IMR-90 (cell line): ENCODE data around the gene RET. TPM values are rescaled to one million over a fixed set of nuclear protein-coding genes. Genes with fewer than 3 reads are reported as not detected.

Experiments
- ATAC-seq: fragments of 200-7000 bp; cut with Tn5 transposase; 2 replicates; pipeline ENCODE4 v1.9.1; 2020; ENCODE audit warnings: low read depth, mild to moderate bottlenecking, moderate library complexity
- BruUV-seq: library from RNA; stranded (reverse); fragments of 400-500 nt; replicated peaks from 2 replicates; lab custom pipeline; 2021; lab: Mats Ljungman, UMichigan
- CTCF ChIA-PET: fragments of 300-600 bp; formaldehyde crosslinking; extraction: SDS; loops from one replicate; lab custom pipeline; 2021; ENCODE audit warnings: antibody characterized with exemption; lab: Yijun Ruan, JAX
- POLR2A ChIA-PET: fragments of 300-600 bp; sonication (Branson Sonifier 250); formaldehyde crosslinking; loops from one replicate; lab custom pipeline; 2022; ENCODE audit warnings: antibody characterized with exemption; ENCODE audit not compliant: unreplicated experiment; lab: Charles Lee
- DNase-seq: peaks from one replicate; pipeline ENCODE4 v3.0.0; 2013
- H2AFZ ChIP-seq: replicated peaks from 2 replicates; pipeline ENCODE3; 2013; ENCODE audit warnings: low read length, mild to moderate bottlenecking; ENCODE audit not compliant: poor library complexity
- H2AK5ac ChIP-seq: 2 replicates; pipeline ENCODE4 v1.6.1; 2013; ENCODE audit warnings: low read depth, low read length, inconsistent platforms
- H2AK9ac ChIP-seq: replicated peaks from 2 replicates; pipeline ENCODE3; 2013; ENCODE audit warnings: mild to moderate bottlenecking, low read depth, low read length, moderate library complexity; ENCODE audit not compliant: poor library complexity
- H2BK120ac ChIP-seq: 2 replicates; pipeline ENCODE4 v1.6.1; 2013; ENCODE audit warnings: low read depth, low read length, inconsistent platforms
- H2BK15ac ChIP-seq: 3 replicates; pipeline ENCODE4 v1.6.1; 2013; ENCODE audit warnings: low read depth, low read length, inconsistent platforms
- H2BK20ac ChIP-seq: 2 replicates; pipeline ENCODE4 v1.6.1; 2013; ENCODE audit warnings: low read depth, mild to moderate bottlenecking, inconsistent platforms, low read length, moderate library complexity
- H2BK5ac ChIP-seq: 2 replicates; pipeline ENCODE4 v1.6.1; 2013; ENCODE audit warnings: mild to moderate bottlenecking, low read depth, low read length, inconsistent platforms; ENCODE audit not compliant: poor library complexity, severe bottlenecking
- H3K14ac ChIP-seq: replicated peaks from 2 replicates; pipeline ENCODE4 v1.6.1; 2013; ENCODE audit warnings: low read depth, low read length, inconsistent platforms
- H3K18ac ChIP-seq: 2 replicates; pipeline ENCODE4 v1.6.1; 2013; ENCODE audit warnings: low read depth, low read length, control low read depth
- H3K23ac ChIP-seq: 2 replicates; pipeline ENCODE4 v1.6.1; 2013; ENCODE audit warnings: low read depth, low read length, inconsistent platforms
- H3K27ac ChIP-seq: 2 replicates; pipeline ENCODE4 v1.5.1; 2013; ENCODE audit warnings: mild to moderate bottlenecking, control low read depth, low read length; ENCODE audit not compliant: insufficient read depth
- H3K27me3 ChIP-seq: 2 replicates; pipeline ENCODE4 v1.6.1; 2013; ENCODE audit warnings: low read length; ENCODE audit not compliant: control insufficient read depth, insufficient read depth
- H3K36me3 ChIP-seq: 2 replicates; pipeline ENCODE4 v1.6.1; 2013; ENCODE audit warnings: low read length, mixed read lengths; ENCODE audit not compliant: control insufficient read depth, insufficient read depth
- H3K4ac ChIP-seq: 2 replicates; pipeline ENCODE4 v1.6.1; 2013; ENCODE audit warnings: low read depth, low read length, inconsistent platforms
- H3K4me1 ChIP-seq: 2 replicates; pipeline ENCODE4 v1.6.1; 2013; ENCODE audit warnings: low read length, mixed read lengths; ENCODE audit not compliant: control insufficient read depth, insufficient read depth
- H3K4me2 ChIP-seq: 2 replicates; pipeline ENCODE4 v1.6.1; 2013; ENCODE audit warnings: low read depth, mild to moderate bottlenecking, control low read depth, low read length, moderate library complexity
- H3K4me3 ChIP-seq: 2 replicates; pipeline ENCODE4 v1.5.1; 2013; ENCODE audit warnings: low read depth, mild to moderate bottlenecking, control low read depth, low read length, moderate library complexity; ENCODE audit not compliant: insufficient read depth
- H3K56ac ChIP-seq: 2 replicates; pipeline ENCODE4 v1.6.1; 2013; ENCODE audit warnings: low read length, inconsistent platforms; ENCODE audit not compliant: insufficient read depth; ENCODE audit errors: extremely low read depth
- H3K79me1 ChIP-seq, 2 experiments: 2 replicates each; pipeline ENCODE4 v1.6.1; 2013; ENCODE audit warnings: low read length in 2 of 2, inconsistent platforms in 1 of 2, low read depth in 1 of 2
- H3K9ac ChIP-seq: 2 replicates; pipeline ENCODE4 v1.6.1; 2013; ENCODE audit warnings: low read depth, low read length, control low read depth
- H3K9me1 ChIP-seq: 2 replicates; pipeline ENCODE4 v1.6.1; 2013; ENCODE audit warnings: low read length, inconsistent platforms; ENCODE audit not compliant: insufficient read depth
- H3K9me3 ChIP-seq: 2 replicates; pipeline ENCODE4 v1.6.1; 2013; ENCODE audit warnings: low read length; ENCODE audit not compliant: control insufficient read depth, insufficient read depth
- H4K20me1 ChIP-seq: 2 replicates; pipeline ENCODE4 v1.6.1; 2013; ENCODE audit warnings: low read length, inconsistent platforms; ENCODE audit not compliant: insufficient read depth
- H4K5ac ChIP-seq: 2 replicates; pipeline ENCODE4 v1.6.1; 2013; ENCODE audit warnings: mild to moderate bottlenecking, low read depth, low read length, control low read depth
- H4K8ac ChIP-seq, 2 experiments: 2 replicates each; pipeline ENCODE4 v1.6.1; 2013; ENCODE audit warnings: low read depth in 2 of 2, low read length in 2 of 2, control low read depth in 1 of 2, inconsistent platforms in 1 of 2
- H4K91ac ChIP-seq: 2 replicates; pipeline ENCODE4 v1.6.1; 2013; ENCODE audit warnings: low read depth, low read length, inconsistent platforms; ENCODE audit not compliant: insufficient read depth
- BHLHE40 ChIP-seq: fragments of 150-350 bp; IDR thresholded peaks from 2 replicates; pipeline ENCODE4 v1.6.1; 2016; ENCODE audit warnings: mild to moderate bottlenecking, low read depth, low read length
- CEBPB ChIP-seq: IDR thresholded peaks from 2 replicates; pipeline ENCODE4 v1.6.1; 2012; ENCODE audit warnings: low read depth, low read length, improper control_type of control experiment
- CHD1 ChIP-seq: IDR thresholded peaks from 2 replicates; pipeline ENCODE4 v1.6.1; 2012; ENCODE audit warnings: low read depth, low read length, improper control_type of control experiment
- CTCF ChIP-seq: conservative IDR thresholded peaks from 2 replicates; pipeline ENCODE4 v1.5.1; 2012; ENCODE audit warnings: mild to moderate bottlenecking, low read depth, low read length, improper control_type of control experiment
- FOS ChIP-seq: fragments of 150-350 bp; IDR thresholded peaks from 2 replicates; pipeline ENCODE4 v1.6.1; 2016; ENCODE audit warnings: low read depth, low read length
- MAZ ChIP-seq: IDR thresholded peaks from 2 replicates; pipeline ENCODE4 v1.6.1; 2012; ENCODE audit warnings: low read depth, mild to moderate bottlenecking, low read length, improper control_type of control experiment, moderate library complexity, borderline replicate concordance
- MXI1 ChIP-seq: IDR thresholded peaks from 2 replicates; pipeline ENCODE4 v1.6.1; 2012; ENCODE audit warnings: low read depth, mild to moderate bottlenecking, low read length, moderate library complexity, borderline replicate concordance
- NFE2L2 ChIP-seq: fragments of 150-350 bp; IDR thresholded peaks from 2 replicates; pipeline ENCODE4 v1.6.1; 2016; ENCODE audit warnings: low read depth, mild to moderate bottlenecking, low read length
- POLR2A ChIP-seq: IDR thresholded peaks from 2 replicates; pipeline ENCODE4 v1.6.1; 2012; ENCODE audit warnings: mild to moderate bottlenecking, low read depth, low read length
- RAD21 ChIP-seq: IDR thresholded peaks from 2 replicates; pipeline ENCODE4 v1.6.1; 2012; ENCODE audit warnings: low read length, improper control_type of control experiment
- RCOR1 ChIP-seq: IDR thresholded peaks from 2 replicates; pipeline ENCODE4 v1.6.1; 2012; ENCODE audit warnings: mild to moderate bottlenecking, low read length, improper control_type of control experiment; ENCODE audit not compliant: insufficient replicate concordance
- RFX5 ChIP-seq: IDR thresholded peaks from 2 replicates; pipeline ENCODE4 v1.8.0; 2012; ENCODE audit warnings: low read depth, mild to moderate bottlenecking, low read length, moderate library complexity
- USF2 ChIP-seq: fragments of 150-350 bp; IDR thresholded peaks from 2 replicates; pipeline ENCODE4 v1.6.1; 2017; ENCODE audit warnings: mild to moderate bottlenecking, antibody characterized with exemption, low read length, low read depth
- WGBS, 2 experiments: methylation state at CpG; one replicate each; pipeline versions ENCODE4 v1.1.5 to v1.1.7; 2013; ENCODE audit warnings: missing lambda C conversion rate in 2 of 2; ENCODE audit not compliant: insufficient read length in 1 of 2; ENCODE audit errors: extremely low coverage in 2 of 2; 5-methylcytosine and 5-hydroxymethylcytosine counted together
- dilution Hi-C: fragments of 300-500 bp; cut with HindIII; formaldehyde crosslinking; loops from one replicate; pipeline ENCODE4 v1.14.3; 2018; ENCODE audit warnings: low sequenced_read_pairs; ENCODE audit not compliant: unreplicated experiment
- in situ Hi-C: fragments of 300-500 bp; cut with MboI; formaldehyde crosslinking; loops from 3 replicates; pipeline ENCODE4 v1.14.3; 2019; ENCODE audit warnings: low sequenced_read_pairs, inconsistent platforms, mixed read lengths
- intact Hi-C: fragments of 100-400 bp; cut with micrococcal nuclease; formaldehyde crosslinking; loops from 2 replicates; pipeline ENCODE4 v1.10.0; 2022
- polyA plus RNA-seq, 3 experiments: library from polyadenylated mRNA; depleted of rRNA; stranded (reverse); fragments of >200 nt; gene quantifications; 2 replicates each; pipeline ENCODE4 v1.2.3, GENCODE V29; 2012; ENCODE audit warnings: low replicate concordance in 1 of 3
- total RNA-seq: library from RNA; depleted of rRNA; stranded (reverse); fragments of >200 nt; gene quantifications from 2 replicates; pipeline ENCODE4 v1.2.3, GENCODE V29; 2012

RET gene
- total and polyA plus RNA-seq, 2 of the 4 experiments (the other 2 are of a cell fraction), result 0.10 to 0.18 TPM

GRCh38 chr10:43145311-43145710 lies 68.4 kb downstream of the RET start:
- no peak overlapping the region for H2BK120ac ChIP-seq
- H3K4me1 ChIP-seq, result peaks cover 2% of the 10 kb centered on the region
- no peak overlapping the region for H2BK15ac ChIP-seq
- H3K27ac ChIP-seq, result no peak overlapping the region
- H2AFZ ChIP-seq, result no peak overlapping the region
- no peak overlapping the region for H3K23ac ChIP-seq
- no peak overlapping the region for H4K5ac ChIP-seq
- dilution Hi-C loops, result no loop called here
- H3K9me1 ChIP-seq, result peaks cover 5% of the 10 kb centered on the region; the same call in 1 of the 2 replicates
- H3K9me3 ChIP-seq, result no peaks in the 10 kb centered on the region
- ATAC-seq, result no peak
- H3K4me3 ChIP-seq, result no peak overlapping the region
- H4K8ac ChIP-seq, result no peak overlapping the region
- H2AK9ac ChIP-seq, result no peak overlapping the region
- intact Hi-C loops, result no loop called here
- ChIA-PET CTCF (no interaction called here), POLR2A (no interaction called here)
- H4K91ac ChIP-seq, result no peak overlapping the region
- no peak overlapping the region for H2BK5ac ChIP-seq
- no peak overlapping the region for H2AK5ac ChIP-seq
- H3K14ac ChIP-seq, result no peak overlapping the region
- no peak for TF ChIP-seq RCOR1
- no peak for TF ChIP-seq USF2
- TF ChIP-seq BHLHE40, result no peak
- TF ChIP-seq MAZ, result no peak
- TF ChIP-seq NFE2L2, result no peak
- TF ChIP-seq CEBPB, result no peak
- no peak for TF ChIP-seq RFX5
- no peak for TF ChIP-seq FOS
- TF ChIP-seq CTCF, result no peak
- TF ChIP-seq CHD1, result no peak
- TF ChIP-seq POLR2A, result no peak
- no peak for TF ChIP-seq RAD21
- no peak for TF ChIP-seq MXI1
- H3K56ac ChIP-seq, result no peak overlapping the region
- no peaks in the 10 kb centered on the region for H3K27me3 ChIP-seq
- H3K79me1 ChIP-seq, result peaks cover 9 to 33% of the 10 kb centered on the region in 2 experiments; a peak in 3 of 4 replicates
- no peak overlapping the region for H3K18ac ChIP-seq
- no peak overlapping the region for H3K9ac ChIP-seq
- in situ Hi-C loops, result loop anchor here (25.0 kb wide), 1 partner anchor 1842 kb away; the partner anchor contains the start of gene DEPP1
- WGBS, 2 experiments, result 88% methylated on average over 3 of the region's 6 CpGs; no CpG with 5 or more reads in 1 of the 2 experiments
- no peak for DNase-seq
- no peak overlapping the region for H3K4ac ChIP-seq
- H3K36me3 ChIP-seq, result no peaks in the 10 kb centered on the region
- BruUV-seq, result no TSS peak
- H4K20me1 ChIP-seq, result peaks cover 78% of the 10 kb centered on the region
- no peak overlapping the region for H3K4me2 ChIP-seq
- H2BK20ac ChIP-seq, result no peak overlapping the region
